ENCODE results near the gene NLGN2.

Gene NLGN2

DNA sequence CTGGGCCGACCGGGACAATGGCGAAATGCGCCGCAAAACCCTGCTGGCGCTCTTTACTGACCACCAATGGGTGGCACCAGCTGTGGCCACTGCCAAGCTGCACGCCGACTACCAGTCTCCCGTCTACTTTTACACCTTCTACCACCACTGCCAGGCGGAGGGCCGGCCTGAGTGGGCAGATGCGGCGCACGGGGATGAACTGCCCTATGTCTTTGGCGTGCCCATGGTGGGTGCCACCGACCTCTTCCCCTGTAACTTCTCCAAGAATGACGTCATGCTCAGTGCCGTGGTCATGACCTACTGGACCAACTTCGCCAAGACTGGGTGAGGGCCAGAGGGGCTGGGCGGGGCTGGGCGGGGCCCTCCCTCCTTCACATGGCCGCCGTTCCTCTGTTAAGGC is 8.1 kb downstream of the NLGN2 start:
- no peak overlapping the region for H3K4me3 ChIP-seq (ENCODE audit: low read depth, low read length)
- DNase-seq (ENCODE audit: low read depth): no peak
- no peak for TF ChIP-seq CTCF (IDR thresholded peaks at IDR 0.05; ENCODE audit: insufficient read depth, low read depth, low read length, missing control alignments)

GRCh38 chr17:7416323-7416722 is 8.7 kb downstream of the NLGN2 start:
- no peak overlapping the region for H3K4me3 ChIP-seq (ENCODE audit: low read depth, low read length)
- DNase-seq (ENCODE audit: low read depth): no peak
- TF ChIP-seq CTCF (IDR thresholded peaks at IDR 0.05; ENCODE audit: insufficient read depth, low read depth, low read length, missing control alignments): no peak

DNA sequence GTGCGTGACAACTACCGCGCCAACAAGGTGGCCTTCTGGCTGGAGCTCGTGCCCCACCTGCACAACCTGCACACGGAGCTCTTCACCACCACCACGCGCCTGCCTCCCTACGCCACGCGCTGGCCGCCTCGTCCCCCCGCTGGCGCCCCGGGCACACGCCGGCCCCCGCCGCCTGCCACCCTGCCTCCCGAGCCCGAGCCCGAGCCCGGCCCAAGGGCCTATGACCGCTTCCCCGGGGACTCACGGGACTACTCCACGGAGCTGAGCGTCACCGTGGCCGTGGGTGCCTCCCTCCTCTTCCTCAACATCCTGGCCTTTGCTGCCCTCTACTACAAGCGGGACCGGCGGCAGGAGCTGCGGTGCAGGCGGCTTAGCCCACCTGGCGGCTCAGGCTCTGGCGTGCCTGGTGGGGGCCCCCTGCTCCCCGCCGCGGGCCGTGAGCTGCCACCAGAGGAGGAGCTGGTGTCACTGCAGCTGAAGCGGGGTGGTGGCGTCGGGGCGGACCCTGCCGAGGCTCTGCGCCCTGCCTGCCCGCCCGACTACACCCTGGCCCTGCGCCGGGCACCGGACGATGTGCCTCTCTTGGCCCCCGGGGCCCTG is 9.5 kb downstream of the NLGN2 start:
- no peak overlapping the region for H3K4me3 ChIP-seq (ENCODE audit: low read depth, low read length)
- DNase-seq (ENCODE audit: low read depth): no peak
- TF ChIP-seq CTCF (IDR thresholded peaks at IDR 0.05; ENCODE audit: insufficient read depth, low read depth, low read length, missing control alignments): no peak

GRCh38 chr17:7418472-7419152 is 11.0 kb downstream of the NLGN2 start:
- no peak for TF ChIP-seq CTCF (IDR thresholded peaks at IDR 0.05; ENCODE audit: insufficient read depth, low read depth, low read length, missing control alignments)
- no peak for DNase-seq (ENCODE audit: low read depth)
- no peak overlapping the region for H3K4me3 ChIP-seq (ENCODE audit: low read depth, low read length)

DNA sequence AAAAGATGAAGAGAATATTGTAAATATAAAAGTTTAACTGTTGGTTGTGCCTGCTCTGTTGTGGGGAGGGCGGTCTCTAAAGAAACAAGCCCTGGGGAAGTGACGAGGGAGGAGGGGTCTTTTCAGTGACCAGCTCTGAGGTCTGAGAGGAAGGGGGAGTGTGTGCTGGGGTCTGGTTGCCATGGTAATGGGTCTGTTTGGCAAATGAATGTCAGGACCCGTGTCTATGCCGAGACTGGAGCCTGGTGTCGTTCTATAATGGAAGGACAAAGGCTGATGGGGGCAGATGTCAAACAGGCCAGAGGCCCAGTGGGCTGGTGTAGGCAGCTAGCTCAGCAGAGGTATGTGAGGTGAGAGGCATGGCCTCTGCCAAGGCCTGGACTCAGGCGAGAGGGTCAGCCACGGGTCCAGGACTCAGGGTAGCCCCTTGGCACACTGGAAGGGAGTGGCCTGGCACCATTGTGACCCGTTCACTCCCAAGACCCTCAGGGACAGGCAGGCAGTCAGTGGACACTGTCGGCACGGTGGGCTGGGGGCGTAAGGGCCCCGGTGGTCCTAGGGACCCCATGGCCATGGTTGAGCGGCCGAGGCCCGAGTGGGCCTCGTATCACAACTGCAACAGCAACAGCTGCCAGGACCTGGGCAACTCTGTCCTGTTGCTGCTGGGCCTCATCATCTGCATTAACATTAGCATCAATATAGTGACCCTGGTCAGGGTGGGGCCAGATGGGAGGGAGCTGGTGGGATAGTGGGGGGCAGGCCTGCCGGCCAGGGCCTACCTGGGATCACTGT is 12.4 kb downstream of the NLGN2 start, which contains the start of gene SPEM1:
Gene SPEM1, plus strand, starts transcription at position 506 of the 792 bp plus-strand sequence. Its CDS starts 61 bp downstream, at position 567.
- no peak for TF ChIP-seq CTCF (IDR thresholded peaks at IDR 0.05; ENCODE audit: insufficient read depth, low read depth, low read length, missing control alignments)
- no peak for DNase-seq (ENCODE audit: low read depth)
- no peak within 1 kb of the TSS for H3K4me3 ChIP-seq (ENCODE audit: low read depth, low read length)

- no peak for TF ChIP-seq CTCF (IDR thresholded peaks at IDR 0.05; ENCODE audit: insufficient read depth, low read depth, low read length, missing control alignments)
- no peak for DNase-seq (ENCODE audit: low read depth)
- no peak overlapping the region for H3K4me3 ChIP-seq (ENCODE audit: low read depth, low read length)
Observed at GRCh38 chr17:7421186-7421585, 13.5 kb downstream of the NLGN2 start.
